Transverse colon (tissue), 4 donors: ENCODE results near the gene VAC14. TPM values are rescaled to one million over a fixed set of nuclear protein-coding genes. Genes with fewer than 3 reads are reported as not detected.
"Not testable (repeated sequence)": the region's sequence is repeated elsewhere in the genome, so short reads cannot be mapped to it uniquely, and the experiment has no call there.

Source experiments
- DNase-seq: peaks from one replicate; pipeline ENCODE4 v3.0.0-alpha.2; 2019
- H3K27ac ChIP-seq, 4 donors: fragments of 200-600 bp; sonication (generic); 2 replicates each; pipeline ENCODE4 v1.5.1; 2016 to 2018; ENCODE audit warnings: inconsistent platforms in 4 of 4
- H3K27me3 ChIP-seq: fragments of 200-600 bp; sonication (generic); 2 replicates; pipeline ENCODE4 v1.5.1; 2017; ENCODE audit warnings: inconsistent platforms
- H3K36me3 ChIP-seq, 4 donors: fragments of 200-600 bp; sonication (generic); 2 replicates each; pipeline ENCODE4 v1.5.1; 2017 to 2019; ENCODE audit warnings: inconsistent platforms in 4 of 4
- H3K4me1 ChIP-seq, 4 donors: fragments of 200-600 bp; sonication (generic); 2 replicates each; pipeline ENCODE4 v1.5.1; 2017 to 2020; ENCODE audit warnings: inconsistent platforms in 4 of 4
- H3K4me3 ChIP-seq, 4 donors: fragments of 200-600 bp; sonication (generic); 1 replicate in 1 of 4; 2 replicates in 3 of 4; pipeline versions ENCODE4 v1.5.1 to v1.6.1; 2017 to 2019; ENCODE audit warnings: inconsistent platforms in 4 of 4
- H3K9me3 ChIP-seq, 2 donors: fragments of 200-600 bp; sonication (generic); 2 replicates each; pipeline ENCODE4 v1.5.1; 2017 to 2019; ENCODE audit warnings: inconsistent platforms in 2 of 2
- EP300 ChIP-seq: sonication (generic); formaldehyde crosslinking; IDR thresholded peaks from one replicate; pipeline ENCODE4 v1.6.1; 2017; ENCODE audit warnings: antibody characterized with exemption, low read depth
- POLR2A ChIP-seq: fragments of 450-650 bp; IDR thresholded peaks from one replicate; pipeline ENCODE4 v1.6.1; 2016; ENCODE audit warnings: antibody characterized with exemption, mild to moderate bottlenecking, moderate library complexity
- POLR2AphosphoS5 ChIP-seq, 3 donors: sonication (generic); formaldehyde crosslinking; IDR thresholded peaks; one replicate each; pipeline ENCODE4 v1.6.1; 2016; ENCODE audit warnings: antibody characterized with exemption in 3 of 3
- WGBS, 2 donors: methylation state at CpG; one replicate each; pipeline ENCODE4 v1.1.5; 2018; ENCODE audit warnings: low coverage in 1 of 2; 5-methylcytosine and 5-hydroxymethylcytosine counted together
- in situ Hi-C, 4 donors: fragments of 200-750 bp; cut with MboI; loops; one replicate each; pipeline versions ENCODE4 v1.15.0 to v1.15.1; 2017; ENCODE audit warnings: low sequenced_read_pairs in 3 of 4, low pct_ligation_motif_present in 1 of 4, low pct_unique_long_range_greater_than_20kb in 1 of 4
- intact Hi-C: fragments of 100-400 bp; cut with DNase I; formaldehyde crosslinking; loops from one replicate; pipeline ENCODE4 v1.15.1; 2023; ENCODE audit warnings: low total_unique reads
- total RNA-seq, 4 donors: library from RNA; depleted of rRNA; stranded (reverse); fragments of >200 nt; gene quantifications; one replicate each; pipeline ENCODE4 v1.1.0, GENCODE V29; 2016
- TF ChIP-seq, protein P1 (sequence below), 5 experiments: fragments of 200-600 bp in 3 of 5; fragments of 450-650 bp in 2 of 5; sonication (generic) in 3 of 5; IDR thresholded peaks; 1 replicate in 2 of 5; 2 replicates in 3 of 5; pipeline ENCODE4 v1.5.1; 2016 to 2017; ENCODE audit warnings: antibody characterized with exemption in 5 of 5, inconsistent platforms in 3 of 5, mild to moderate bottlenecking in 2 of 5, moderate library complexity in 1 of 5

VAC14 gene
- total RNA-seq, 4 donors from 2014 or later = 37.2 to 270 (median 64.3) TPM

DNA sequence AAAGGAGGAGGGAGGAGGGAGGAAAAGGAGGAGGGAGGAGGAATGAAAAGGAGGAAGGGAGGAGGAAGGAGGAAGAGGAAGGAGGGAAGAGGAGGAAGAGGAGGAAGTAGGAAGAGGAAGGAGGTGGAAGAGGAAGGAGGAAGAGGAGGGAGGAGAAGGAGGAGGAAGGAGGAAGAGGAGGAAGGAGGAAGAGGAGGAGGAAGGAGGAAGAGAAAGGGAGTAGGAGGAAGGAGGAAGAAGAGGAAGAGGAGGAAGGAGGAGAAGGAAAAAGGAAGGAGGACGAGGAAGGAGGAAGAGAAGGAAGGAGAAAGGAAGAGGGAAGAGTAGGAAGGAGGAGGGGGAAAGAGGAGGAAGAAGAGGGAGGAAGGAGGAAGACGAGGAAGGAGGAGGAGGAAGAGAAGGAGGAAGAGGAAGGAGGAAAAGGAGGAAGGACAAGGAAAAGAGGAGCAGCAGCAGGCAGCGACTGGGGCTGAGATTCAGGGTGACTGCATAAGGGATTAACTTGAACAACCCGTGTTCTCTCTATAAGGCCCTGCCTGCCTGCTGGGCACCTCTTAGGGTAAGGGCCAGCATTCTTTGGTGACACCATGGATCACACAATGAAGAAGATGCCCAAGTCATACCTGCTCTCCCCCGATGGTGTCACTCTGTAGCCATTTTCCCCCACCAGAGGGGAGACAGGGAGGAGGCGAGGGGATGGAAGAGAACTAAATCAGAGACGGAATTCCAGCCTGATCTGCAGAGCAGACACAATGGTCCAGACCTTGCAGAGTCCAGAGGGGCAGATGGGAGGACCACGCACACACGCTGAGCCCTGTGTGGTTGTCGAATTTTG lies 156.0 kb downstream of the VAC14 start:
- 79 to 84% methylated on average over 5 to 10 of the region's 10 CpGs for WGBS, 2 donors
- Histone ChIP-seq H3K27me3 (no peaks in the 10 kb centered on the region), H3K9me3 (no peaks in the 10 kb centered on the region), H3K36me3 (no peaks in the 10 kb centered on the region), H3K27ac (no peak overlapping the region), H3K4me1 (peaks cover 0 to 1% (median 0%) of the 10 kb centered on the region in 4 donors), H3K4me3 (no peak overlapping the region)
- no peak for DNase-seq
- TF ChIP-seq, protein P1, sequence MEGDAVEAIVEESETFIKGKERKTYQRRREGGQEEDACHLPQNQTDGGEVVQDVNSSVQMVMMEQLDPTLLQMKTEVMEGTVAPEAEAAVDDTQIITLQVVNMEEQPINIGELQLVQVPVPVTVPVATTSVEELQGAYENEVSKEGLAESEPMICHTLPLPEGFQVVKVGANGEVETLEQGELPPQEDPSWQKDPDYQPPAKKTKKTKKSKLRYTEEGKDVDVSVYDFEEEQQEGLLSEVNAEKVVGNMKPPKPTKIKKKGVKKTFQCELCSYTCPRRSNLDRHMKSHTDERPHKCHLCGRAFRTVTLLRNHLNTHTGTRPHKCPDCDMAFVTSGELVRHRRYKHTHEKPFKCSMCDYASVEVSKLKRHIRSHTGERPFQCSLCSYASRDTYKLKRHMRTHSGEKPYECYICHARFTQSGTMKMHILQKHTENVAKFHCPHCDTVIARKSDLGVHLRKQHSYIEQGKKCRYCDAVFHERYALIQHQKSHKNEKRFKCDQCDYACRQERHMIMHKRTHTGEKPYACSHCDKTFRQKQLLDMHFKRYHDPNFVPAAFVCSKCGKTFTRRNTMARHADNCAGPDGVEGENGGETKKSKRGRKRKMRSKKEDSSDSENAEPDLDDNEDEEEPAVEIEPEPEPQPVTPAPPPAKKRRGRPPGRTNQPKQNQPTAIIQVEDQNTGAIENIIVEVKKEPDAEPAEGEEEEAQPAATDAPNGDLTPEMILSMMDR (IDR thresholded peaks at IDR 0.05) = no peak
- TF ChIP-seq POLR2AphosphoS5 (IDR thresholded peaks at IDR 0.05) (no peak), POLR2A (no peak), EP300 (no peak)
- in situ Hi-C loops (no loop called here), intact Hi-C loops (no loop called here)

DNA sequence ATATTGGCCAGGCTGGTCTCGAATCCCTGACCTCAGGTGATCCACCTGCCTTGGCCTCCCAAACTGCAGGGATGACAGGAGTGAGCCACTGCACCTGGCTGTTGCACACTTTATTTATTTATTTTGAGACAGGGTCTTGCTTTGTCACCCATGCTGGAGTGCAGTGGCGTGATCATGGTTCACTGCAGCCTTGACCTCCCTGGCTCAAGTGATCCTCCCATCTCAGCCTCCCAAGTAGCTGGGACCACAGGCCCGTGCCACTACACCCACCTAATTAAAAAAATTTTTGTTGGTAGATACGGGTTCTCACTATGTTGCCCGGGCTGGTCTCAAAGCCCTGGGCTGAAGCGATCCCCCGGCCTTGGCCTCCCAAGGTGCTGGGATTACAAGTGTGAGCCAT lies 157.7 kb downstream of the VAC14 start:
- H3K36me3 ChIP-seq, H3K4me3 ChIP-seq, H3K4me1 ChIP-seq, H3K27ac ChIP-seq, intact Hi-C loops, H3K27me3 ChIP-seq, in situ Hi-C loops, H3K9me3 ChIP-seq, DNase-seq: not testable (repeated sequence)
- WGBS, 2 donors = 87% methylated on average over 7 of the region's 7 CpGs; no CpG with 5 or more reads in 1 of the 2 donors

DNA sequence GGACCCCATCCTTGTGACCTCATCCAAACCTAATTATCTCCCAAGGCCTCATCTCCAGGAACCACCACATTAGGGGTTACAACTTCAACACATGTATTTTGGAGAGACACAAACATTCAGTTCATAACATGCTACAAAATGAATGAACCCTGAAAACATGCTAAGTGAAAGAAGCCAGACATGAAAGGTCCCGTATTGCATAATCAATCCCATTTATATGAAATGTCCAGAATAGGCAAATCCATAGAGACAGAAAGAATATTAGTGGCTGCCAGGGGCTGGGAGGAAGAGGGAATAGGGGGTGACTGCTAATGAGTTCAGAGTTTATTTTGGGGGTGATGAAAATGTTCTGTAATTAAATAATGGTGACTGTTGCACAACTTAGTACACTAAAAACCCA lies 158.3 kb downstream of the VAC14 start:
- DNase-seq = no peak
- intact Hi-C loops = no loop called here
- H3K27me3 ChIP-seq = no peaks in the 10 kb centered on the region
- TF ChIP-seq POLR2A (no peak), EP300 (no peak), POLR2AphosphoS5 (IDR thresholded peaks at IDR 0.05) (no peak)
- TF ChIP-seq, protein P1 (IDR thresholded peaks at IDR 0.05) = no peak
- H3K9me3 ChIP-seq = no peaks in the 10 kb centered on the region
- WGBS, 2 donors = 86% methylated on average over 1 of the region's 1 CpG; no CpG with 5 or more reads in 1 of the 2 donors
- H3K27ac ChIP-seq = no peak overlapping the region
- no peak overlapping the region for H3K4me3 ChIP-seq
- H3K36me3 ChIP-seq = no peaks in the 10 kb centered on the region
- peaks cover 0 to 5% (median 0%) of the 10 kb centered on the region in 4 donors for H3K4me1 ChIP-seq
- in situ Hi-C loops = no loop called here

- H3K9me3 ChIP-seq = no peaks in the 10 kb centered on the region
- peak overlapping the region in 3 of 4 donors; percentile 12 to 66 (median 16) for H3K27ac ChIP-seq
- peak; percentile 31 for DNase-seq
- in situ Hi-C loops (loop anchor here in 1 of 4 donors (10.0 kb wide), 1 partner anchor 54 kb away; no protein-coding TSS in a partner anchor), intact Hi-C loops (no loop called here)
- peak; percentile 22 to 74 (median 46) for TF ChIP-seq POLR2AphosphoS5 (IDR thresholded peaks at IDR 0.05)
- TF ChIP-seq, protein P1 (IDR thresholded peaks at IDR 0.05) = no peak
- H3K4me3 ChIP-seq = no peak overlapping the region
- peaks cover 0 to 5% (median 2%) of the 10 kb centered on the region in 4 donors for H3K4me1 ChIP-seq
- H3K36me3 ChIP-seq = no peaks in the 10 kb centered on the region
- 62 to 95% methylated on average over 3 to 18 of the region's 18 CpGs for WGBS, 2 donors
- H3K27me3 ChIP-seq = no peaks in the 10 kb centered on the region
Observed at GRCh38 chr16:70638814-70639792, 161.9 kb downstream of the VAC14 start.

Other genes with a start within 250 kb of the VAC14 start
- gene IL34, start 154.6 kb downstream of the VAC14 start, total RNA-seq = 1 to 10 TPM in 2 of 4 donors, not detected in 2; 1.1 to 1.4 TPM
- gene MTSS2, start 115.1 kb downstream of the VAC14 start, total RNA-seq = 100 to 1,000 TPM in 1 of 4 donors, 10 to 100 TPM in 3; 13.9 to 149 (median 33.8) TPM